Measurements from ENCODE around the gene NENF.

DNA sequence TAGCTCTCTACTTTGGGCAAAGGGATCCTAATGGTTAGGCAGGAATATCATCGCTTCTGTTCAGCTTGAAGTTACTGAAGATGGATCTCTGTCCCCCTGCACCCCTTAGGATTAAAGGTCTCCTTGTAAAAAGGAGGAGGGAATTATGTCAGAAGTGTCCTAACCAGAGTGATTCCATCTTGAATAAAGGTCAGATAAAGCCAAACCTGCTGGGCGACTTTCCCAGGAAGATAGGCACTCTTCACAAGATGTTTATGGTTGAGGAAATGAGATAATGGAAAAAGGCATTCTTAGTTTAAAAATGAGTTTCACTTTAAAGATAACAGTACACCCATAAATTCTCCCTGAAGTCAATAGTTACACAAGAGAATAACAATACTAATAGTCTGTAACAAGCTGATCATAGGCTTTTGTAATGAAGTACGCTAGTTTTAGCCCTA lies 1.7 kb upstream of the NENF start:
- TF ChIP-seq POLR2A (IDR thresholded peaks at IDR 0.05), result no peak
- TF ChIP-seq, protein P1, sequence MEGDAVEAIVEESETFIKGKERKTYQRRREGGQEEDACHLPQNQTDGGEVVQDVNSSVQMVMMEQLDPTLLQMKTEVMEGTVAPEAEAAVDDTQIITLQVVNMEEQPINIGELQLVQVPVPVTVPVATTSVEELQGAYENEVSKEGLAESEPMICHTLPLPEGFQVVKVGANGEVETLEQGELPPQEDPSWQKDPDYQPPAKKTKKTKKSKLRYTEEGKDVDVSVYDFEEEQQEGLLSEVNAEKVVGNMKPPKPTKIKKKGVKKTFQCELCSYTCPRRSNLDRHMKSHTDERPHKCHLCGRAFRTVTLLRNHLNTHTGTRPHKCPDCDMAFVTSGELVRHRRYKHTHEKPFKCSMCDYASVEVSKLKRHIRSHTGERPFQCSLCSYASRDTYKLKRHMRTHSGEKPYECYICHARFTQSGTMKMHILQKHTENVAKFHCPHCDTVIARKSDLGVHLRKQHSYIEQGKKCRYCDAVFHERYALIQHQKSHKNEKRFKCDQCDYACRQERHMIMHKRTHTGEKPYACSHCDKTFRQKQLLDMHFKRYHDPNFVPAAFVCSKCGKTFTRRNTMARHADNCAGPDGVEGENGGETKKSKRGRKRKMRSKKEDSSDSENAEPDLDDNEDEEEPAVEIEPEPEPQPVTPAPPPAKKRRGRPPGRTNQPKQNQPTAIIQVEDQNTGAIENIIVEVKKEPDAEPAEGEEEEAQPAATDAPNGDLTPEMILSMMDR (IDR thresholded peaks at IDR 0.05), result no peak
